GM10248 (cell line): ENCODE results near the gene CFAP97D1.
"Not testable (repeated sequence)": the region's sequence is repeated elsewhere in the genome, so short reads cannot be mapped to it uniquely, and the experiment has no call there.

ENCODE experiments used
- CTCF ChIA-PET: fragments of 300-600 bp; sonication (Branson Sonifier 250); formaldehyde crosslinking; extraction: SDS; loops from one replicate; lab custom pipeline; 2021; ENCODE audit warnings: antibody characterized with exemption; lab: Yijun Ruan, JAX
- POLR2A ChIA-PET: fragments of 350-650 bp; sonication (Branson Sonifier 250); formaldehyde crosslinking; extraction: SDS; loops from one replicate; lab custom pipeline; 2020; ENCODE audit warnings: antibody characterized with exemption; lab: Yijun Ruan, JAX
- DNase-seq: peaks from one replicate; pipeline ENCODE4 v3.0.0; 2012; ENCODE audit errors: extremely low spot score
- TF ChIP-seq, protein P1 (sequence below): IDR thresholded peaks from 2 replicates; pipeline ENCODE4 v1.5.1; 2012; ENCODE audit warnings: mild to moderate bottlenecking, low read depth; ENCODE audit errors: extremely low read depth, missing control alignments, control extremely low read depth

CFAP97D1 gene

DNA sequence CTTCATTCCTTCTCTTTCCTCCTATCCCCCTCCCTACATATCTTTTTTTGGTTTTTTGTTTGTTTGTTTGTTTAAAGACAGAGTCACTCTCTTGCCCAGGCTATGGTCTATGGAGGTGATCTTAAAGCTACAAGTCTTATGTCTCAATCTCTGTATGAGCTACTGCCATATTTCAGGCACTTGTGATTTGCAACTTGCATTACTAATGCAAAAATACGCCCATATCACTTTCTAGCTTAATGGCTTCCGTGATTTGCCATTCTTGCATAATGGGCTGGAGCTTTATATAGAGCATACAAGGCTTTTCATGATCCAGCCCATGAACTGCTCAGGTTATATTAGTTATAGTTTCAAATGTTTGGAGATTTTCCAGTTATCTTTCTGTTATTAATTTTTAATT lies 7.5 kb downstream of the CFAP97D1 start:
- POLR2A ChIA-PET, result no interaction called here
- DNase-seq, result no peak
- TF ChIP-seq, protein P1, sequence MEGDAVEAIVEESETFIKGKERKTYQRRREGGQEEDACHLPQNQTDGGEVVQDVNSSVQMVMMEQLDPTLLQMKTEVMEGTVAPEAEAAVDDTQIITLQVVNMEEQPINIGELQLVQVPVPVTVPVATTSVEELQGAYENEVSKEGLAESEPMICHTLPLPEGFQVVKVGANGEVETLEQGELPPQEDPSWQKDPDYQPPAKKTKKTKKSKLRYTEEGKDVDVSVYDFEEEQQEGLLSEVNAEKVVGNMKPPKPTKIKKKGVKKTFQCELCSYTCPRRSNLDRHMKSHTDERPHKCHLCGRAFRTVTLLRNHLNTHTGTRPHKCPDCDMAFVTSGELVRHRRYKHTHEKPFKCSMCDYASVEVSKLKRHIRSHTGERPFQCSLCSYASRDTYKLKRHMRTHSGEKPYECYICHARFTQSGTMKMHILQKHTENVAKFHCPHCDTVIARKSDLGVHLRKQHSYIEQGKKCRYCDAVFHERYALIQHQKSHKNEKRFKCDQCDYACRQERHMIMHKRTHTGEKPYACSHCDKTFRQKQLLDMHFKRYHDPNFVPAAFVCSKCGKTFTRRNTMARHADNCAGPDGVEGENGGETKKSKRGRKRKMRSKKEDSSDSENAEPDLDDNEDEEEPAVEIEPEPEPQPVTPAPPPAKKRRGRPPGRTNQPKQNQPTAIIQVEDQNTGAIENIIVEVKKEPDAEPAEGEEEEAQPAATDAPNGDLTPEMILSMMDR, result no peak
- CTCF ChIA-PET, result interaction anchor here (1.3 kb wide), 1 partner anchor 20 kb away, joined by 3 read pairs; no protein-coding TSS in a partner anchor

DNA sequence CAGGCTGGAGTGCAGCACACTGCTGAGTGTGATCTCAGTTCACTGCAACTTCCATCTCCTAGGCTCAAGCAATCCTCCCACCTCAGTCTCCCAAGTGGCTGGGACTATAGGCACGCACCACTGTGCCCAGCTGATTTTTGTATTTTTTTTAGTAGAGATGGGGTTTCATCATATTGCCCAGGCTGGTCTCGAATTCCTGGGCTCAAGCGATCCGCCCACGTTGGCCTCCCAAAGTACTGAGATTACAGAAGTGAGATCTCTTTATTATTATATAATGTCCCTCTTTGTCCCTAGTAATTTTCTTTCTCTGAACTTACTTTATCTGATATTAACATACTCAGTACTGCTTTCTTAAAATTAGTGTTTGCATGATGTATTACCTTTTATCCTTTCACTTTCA lies 8.3 kb downstream of the CFAP97D1 start:
- TF ChIP-seq, protein P1, result no peak

DNA sequence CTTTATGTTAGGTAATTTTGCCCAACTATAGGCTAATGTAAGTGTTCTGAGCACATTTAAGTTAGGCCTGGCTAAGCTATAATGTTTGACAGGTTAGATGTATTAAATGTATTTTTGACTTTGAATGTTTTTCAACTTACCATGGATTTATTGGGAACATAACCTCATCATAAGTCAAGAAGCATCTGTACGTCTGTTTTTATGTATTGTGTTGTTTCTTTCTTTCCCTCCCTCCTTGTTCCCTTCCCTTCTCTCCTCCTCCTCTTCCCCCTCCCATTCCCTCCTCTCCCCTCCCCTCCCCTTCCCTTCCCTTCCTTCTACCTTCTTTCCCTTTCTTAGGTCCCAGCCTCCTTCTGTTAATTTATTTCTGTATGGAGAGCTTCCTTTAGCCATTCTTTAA lies 9.2 kb downstream of the CFAP97D1 start:
- DNase-seq, result no peak
- ChIA-PET POLR2A (no interaction called here), CTCF (interaction anchor here (1.2 to 2.0 kb wide), 2 partner anchors 57 to 89 kb away, joined by 4 to 5 read pairs; partner anchors contain the start of gene CD300LG)
- TF ChIP-seq, protein P1, result no peak

More for the DNA sequence above, 8.3 kb downstream of the CFAP97D1 start:
- POLR2A ChIA-PET, result no interaction called here
- DNase-seq, result no peak
- CTCF ChIA-PET, result interaction anchor here (1.3 kb wide), 1 partner anchor 21 kb away, joined by 3 read pairs; no protein-coding TSS in a partner anchor

DNA sequence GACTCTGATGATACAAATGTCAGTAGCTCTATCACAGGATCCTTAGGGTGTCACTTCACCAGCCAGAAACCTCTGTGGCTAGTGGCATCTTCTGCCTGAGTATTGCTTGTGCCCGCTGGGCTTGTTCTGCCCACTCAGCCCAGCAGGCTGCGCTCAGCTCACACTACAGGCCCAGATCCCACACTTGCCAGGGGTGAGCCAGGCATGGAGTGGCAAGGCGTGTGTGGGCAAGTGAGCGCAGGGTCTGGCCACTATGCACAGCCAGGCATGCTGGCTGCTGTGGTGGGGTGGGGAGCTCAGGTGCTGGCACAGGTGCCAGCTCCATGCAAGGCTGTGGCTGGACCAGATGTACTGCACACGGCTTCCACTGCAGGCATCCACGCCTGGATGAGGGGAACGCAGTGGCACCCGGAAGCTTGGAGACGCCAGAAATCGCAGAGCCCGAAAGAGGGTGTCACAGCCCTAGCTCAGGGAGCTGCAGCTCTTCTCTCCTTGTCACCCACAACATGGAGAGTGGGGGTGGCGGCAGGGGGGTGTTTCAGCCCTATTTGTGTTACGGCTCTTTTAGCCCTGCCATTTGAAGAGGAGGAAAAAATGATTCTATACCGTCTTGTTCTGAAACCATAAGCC lies 10.2 kb downstream of the CFAP97D1 start:
- ChIA-PET POLR2A (no interaction called here), CTCF (interaction anchor here (1.2 to 2.0 kb wide), 2 partner anchors 56 to 88 kb away, joined by 4 to 5 read pairs; partner anchors contain the start of gene CD300LG)
- DNase-seq, result no peak
- TF ChIP-seq, protein P1, result no peak

DNA sequence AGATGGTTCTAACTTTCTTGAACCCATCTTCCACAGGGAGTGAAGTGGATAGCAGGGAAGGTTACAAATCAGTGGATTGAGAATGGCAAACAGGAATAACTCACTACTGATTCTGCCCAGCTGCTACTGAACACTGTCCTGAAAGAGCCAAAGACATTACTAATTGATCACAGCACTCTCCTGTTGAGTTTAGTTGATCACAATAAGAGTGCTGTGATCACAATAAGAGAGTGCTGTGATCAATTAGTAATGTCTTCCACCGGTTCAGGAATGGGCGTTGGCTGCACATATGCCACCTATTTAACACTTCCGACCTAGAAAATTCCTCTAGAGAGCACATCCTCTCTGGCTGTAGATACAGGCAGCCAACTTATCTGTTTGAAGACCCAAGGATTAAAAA lies 11.4 kb downstream of the CFAP97D1 start:
- POLR2A ChIA-PET, result no interaction called here
- DNase-seq, result no peak
- CTCF ChIA-PET, result no interaction called here
- TF ChIP-seq, protein P1, result no peak

DNA sequence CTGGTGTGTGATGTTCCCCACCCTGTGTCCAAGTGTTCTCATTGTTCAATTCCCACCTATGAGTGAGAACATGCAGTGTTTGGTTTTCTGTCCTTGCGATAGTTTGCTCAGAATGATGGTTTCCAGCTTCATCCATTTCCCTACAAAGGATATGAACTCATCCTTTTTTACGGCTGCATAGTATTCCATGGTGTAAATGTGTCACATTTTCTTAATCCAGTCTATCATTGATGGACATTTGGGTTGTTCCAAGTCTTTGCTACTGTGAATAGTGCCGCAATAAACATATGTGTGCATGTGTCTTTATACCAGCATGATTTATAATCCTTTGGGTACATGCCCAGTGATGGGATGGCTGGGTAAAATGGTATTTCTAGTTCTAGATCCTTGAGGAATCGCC lies 12.4 kb downstream of the CFAP97D1 start:
- CTCF ChIA-PET, POLR2A ChIA-PET, DNase-seq: not testable (repeated sequence)

DNA sequence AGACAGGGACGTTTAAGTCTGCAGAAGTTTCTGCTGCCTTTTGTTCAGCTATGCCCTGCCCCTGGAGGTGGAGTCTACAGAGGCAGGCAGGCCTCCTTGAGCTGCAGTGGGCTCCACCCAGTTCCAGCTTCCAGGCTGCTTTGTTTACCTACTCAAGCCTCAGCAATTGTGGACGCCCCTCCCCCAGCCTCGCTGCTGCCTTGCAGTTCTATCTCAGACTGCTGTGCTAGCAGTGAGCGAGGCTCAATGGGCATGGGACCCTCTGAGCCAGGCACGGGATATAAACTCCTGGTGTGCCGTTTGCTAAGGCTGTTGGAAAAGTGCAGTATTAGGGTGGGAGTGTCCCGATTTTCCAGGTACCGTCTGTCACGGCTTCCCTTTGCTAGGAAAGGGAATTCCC lies 17.8 kb downstream of the CFAP97D1 start:
- POLR2A ChIA-PET, CTCF ChIA-PET, DNase-seq: not testable (repeated sequence)
